CD14-positive monocyte (primary cell): ENCODE data around the gene SMURF1. TPM values are rescaled to one million over a fixed set of nuclear protein-coding genes. Genes with fewer than 3 reads are reported as not detected.

Source experiments
- DNase-seq, 3 donors: peaks; one replicate each; pipeline ENCODE4 v3.0.0-alpha.2; 2011 to 2022
- H2AFZ ChIP-seq: 2 replicates; pipeline ENCODE4 v1.6.0; 2012; ENCODE audit warnings: mild to moderate bottlenecking, low read depth, low read length, inconsistent platforms; ENCODE audit not compliant: insufficient read depth, poor library complexity, severe bottlenecking
- H3K27ac ChIP-seq, 2 donors: 1 replicate in 1 of 2; 2 replicates in 1 of 2; pipeline ENCODE4 v1.5.1; 2012 to 2013; ENCODE audit warnings: low read length in 2 of 2, control low read depth in 1 of 2, inconsistent platforms in 1 of 2, low read depth in 1 of 2, mild to moderate bottlenecking in 1 of 2
- H3K27me3 ChIP-seq, 2 donors: one replicate each; pipeline versions ENCODE4 v1.6.0 to v1.6.1; 2011 to 2013; ENCODE audit warnings: low read length in 2 of 2; ENCODE audit not compliant: control insufficient read depth in 2 of 2, insufficient read depth in 2 of 2
- H3K36me3 ChIP-seq, 2 donors: replicated peaks in 1 of 2; 1 replicate in 1 of 2; 2 replicates in 1 of 2; pipeline versions ENCODE4 v1.5.1 to v1.6.1; 2012 to 2013; ENCODE audit warnings: low read length in 2 of 2, control low read depth in 1 of 2, inconsistent platforms in 1 of 2, mild to moderate bottlenecking in 1 of 2; ENCODE audit not compliant: insufficient read depth in 2 of 2, control insufficient read depth in 1 of 2
- H3K4me1 ChIP-seq, 2 donors: 1 replicate in 1 of 2; 2 replicates in 1 of 2; pipeline versions ENCODE4 v1.5.1 to v1.6.1; 2012 to 2013; ENCODE audit warnings: low read length in 2 of 2, control low read depth in 1 of 2, inconsistent platforms in 1 of 2, mild to moderate bottlenecking in 1 of 2, moderate library complexity in 1 of 2; ENCODE audit not compliant: insufficient read depth in 2 of 2, control insufficient read depth in 1 of 2
- H3K4me2 ChIP-seq: replicated peaks from 2 replicates; pipeline ENCODE3; 2012; ENCODE audit warnings: low read length, moderate library complexity, mild to moderate bottlenecking; ENCODE audit not compliant: poor library complexity, severe bottlenecking; ENCODE audit errors: extremely low read depth
- H3K4me3 ChIP-seq, 3 experiments: fragments of 200-600 bp in 1 of 3; sonication (generic) in 1 of 3; replicated peaks in 1 of 3; 1 replicate in 2 of 3; 2 replicates in 1 of 3; pipeline ENCODE4 v1.5.1; 2011 to 2013; ENCODE audit warnings: low read length in 3 of 3, mild to moderate bottlenecking in 3 of 3, control low read depth in 2 of 3, low read depth in 2 of 3, inconsistent platforms in 1 of 3, moderate library complexity in 1 of 3
- H3K79me2 ChIP-seq: 2 replicates; pipeline ENCODE4 v1.6.0; 2012; ENCODE audit warnings: mild to moderate bottlenecking, control low read depth, inconsistent platforms, low read length, moderate library complexity; ENCODE audit not compliant: insufficient read depth
- H3K9ac ChIP-seq: 2 replicates; pipeline ENCODE4 v1.6.0; 2017; ENCODE audit warnings: low read length, mild to moderate bottlenecking; ENCODE audit not compliant: insufficient read depth, poor library complexity, severe bottlenecking
- H3K9me3 ChIP-seq, 2 donors: replicated peaks in 1 of 2; 1 replicate in 1 of 2; 2 replicates in 1 of 2; pipeline versions ENCODE4 v1.5.1 to v1.6.1; 2012 to 2013; ENCODE audit warnings: low read length in 2 of 2, control low read depth in 1 of 2; ENCODE audit not compliant: control insufficient read depth in 1 of 2, insufficient read depth in 1 of 2
- H4K20me1 ChIP-seq: 2 replicates; pipeline ENCODE4 v1.6.0; 2012; ENCODE audit warnings: mild to moderate bottlenecking, low read length, control low read depth, moderate library complexity; ENCODE audit not compliant: insufficient read depth
- H3K27ac Mint-ChIP-seq, 7 donors: one replicate each; pipeline ENCODE4 v1.8.0; 2020; ENCODE audit warnings: mild to moderate bottlenecking in 7 of 7, mixed read lengths in 7 of 7, moderate library complexity in 6 of 7, inconsistent platforms in 2 of 7
- H3K27me3 Mint-ChIP-seq, 3 donors: one replicate each; pipeline ENCODE4 v1.8.0; 2021 to 2022; ENCODE audit warnings: low read depth in 3 of 3, mild to moderate bottlenecking in 3 of 3, mixed read lengths in 3 of 3, moderate library complexity in 3 of 3, inconsistent platforms in 1 of 3
- H3K36me3 Mint-ChIP-seq, 2 donors: one replicate each; pipeline ENCODE4 v1.8.0; 2020; ENCODE audit warnings: mixed read lengths in 2 of 2, inconsistent platforms in 1 of 2, mild to moderate bottlenecking in 1 of 2
- H3K4me1 Mint-ChIP-seq: one replicate; pipeline ENCODE4 v1.8.0; 2020; ENCODE audit warnings: mild to moderate bottlenecking, mixed read lengths
- H3K4me3 Mint-ChIP-seq, 2 donors: one replicate each; pipeline ENCODE4 v1.8.0; 2020; ENCODE audit warnings: mild to moderate bottlenecking in 2 of 2, mixed read lengths in 2 of 2, moderate library complexity in 1 of 2
- H3K9me3 Mint-ChIP-seq, 7 donors: one replicate each; pipeline ENCODE4 v1.8.0; 2020 to 2022; ENCODE audit warnings: mixed read lengths in 7 of 7, mild to moderate bottlenecking in 6 of 7, moderate library complexity in 6 of 7, inconsistent platforms in 2 of 7
- CTCF ChIP-seq: fragments of 200-600 bp; IDR thresholded peaks from one replicate; pipeline ENCODE4 v1.8.0; 2022; ENCODE audit warnings: antibody characterized with exemption, mild to moderate bottlenecking
- WGBS: methylation state at CpG from one replicate; pipeline ENCODE4 v1.1.5; 2013; ENCODE audit warnings: missing lambda C conversion rate; ENCODE audit not compliant: insufficient coverage; 5-methylcytosine and 5-hydroxymethylcytosine counted together
- intact Hi-C, 2 donors: fragments of 100-400 bp; cut with micrococcal nuclease; formaldehyde crosslinking; loops; one replicate each; pipeline versions ENCODE4 v1.15.0 to v1.15.1; 2023
- polyA plus RNA-seq, 3 donors: library from polyadenylated mRNA; depleted of rRNA in 1 of 3; unstranded in 2 of 3; stranded (reverse) in 1 of 3; fragments of 300-500 nt in 2 of 3; fragments of >200 nt in 1 of 3; fragmentation: Illumina TruSeq in 2 of 3; gene quantifications; 1 replicate in 2 of 3; 2 replicates in 1 of 3; pipeline ENCODE4 v1.2.3, GENCODE V29; 2012 to 2021

SMURF1 gene
- polyA plus RNA-seq, 3 donors: 0.48 to 15.8 (median 1.6) TPM

GRCh38 chr7:99180067-99180650 lies 36.3 kb upstream of the SMURF1 start:
- no peak overlapping the region for H3K4me3 Mint-ChIP-seq
- peaks cover 5 to 10% (median 6%) of the 10 kb centered on the region in 3 donors for H3K27me3 Mint-ChIP-seq
- intact Hi-C loops: no loop called here
- H3K4me1 ChIP-seq: no peaks in the 10 kb centered on the region
- DNase-seq: no peak
- no peak overlapping the region for H3K9ac ChIP-seq
- no peak overlapping the region for H3K27ac ChIP-seq
- no peak overlapping the region for H3K4me3 ChIP-seq
- H3K36me3 Mint-ChIP-seq: no peaks in the 10 kb centered on the region
- H3K27ac Mint-ChIP-seq: no peak overlapping the region
- H3K27me3 ChIP-seq: no peaks in the 10 kb centered on the region
- H3K9me3 ChIP-seq: no peaks in the 10 kb centered on the region
- no peaks in the 10 kb centered on the region for H4K20me1 ChIP-seq
- 90% methylated on average over 11 of the region's 12 CpGs for WGBS
- H3K36me3 ChIP-seq: no peaks in the 10 kb centered on the region
- no peak overlapping the region for H2AFZ ChIP-seq
- TF ChIP-seq CTCF: no peak
- no peak overlapping the region for H3K4me2 ChIP-seq
- H3K4me1 Mint-ChIP-seq: no peaks in the 10 kb centered on the region
- H3K9me3 Mint-ChIP-seq: no peaks in the 10 kb centered on the region
- no peaks in the 10 kb centered on the region for H3K79me2 ChIP-seq

- Mint-ChIP-seq H3K9me3 (no peaks in the 10 kb centered on the region), H3K4me3 (no peak overlapping the region), H3K36me3 (no peaks in the 10 kb centered on the region), H3K27me3 (peaks cover 2 to 8% (median 8%) of the 10 kb centered on the region in 3 donors), H3K27ac (no peak overlapping the region), H3K4me1 (peaks cover 3% of the 10 kb centered on the region)
- Histone ChIP-seq H3K79me2 (no peaks in the 10 kb centered on the region), H3K4me1 (no peaks in the 10 kb centered on the region), H3K9ac (no peak overlapping the region), H3K4me3 (no peak overlapping the region), H3K27me3 (no peaks in the 10 kb centered on the region), H3K9me3 (no peaks in the 10 kb centered on the region), H2AFZ (no peak overlapping the region), H3K27ac (no peak overlapping the region), H4K20me1 (no peaks in the 10 kb centered on the region), H3K4me2 (no peak overlapping the region), H3K36me3 (no peaks in the 10 kb centered on the region)
- intact Hi-C loops: no loop called here
- 99% methylated on average over 8 of the region's 10 CpGs for WGBS
- TF ChIP-seq CTCF: no peak
- DNase-seq: no peak
Observed at GRCh38 chr7:99177165-99177564, 33.3 kb upstream of the SMURF1 start.
